HG02571 (cell line): Measurements from ENCODE around the gene FKBP2.

Experiments used
- ATAC-seq: cut with Tn5 transposase; IDR thresholded peaks from one replicate; pipeline ENCODE4 v1.9.1; 2021; ENCODE audit warnings: mild to moderate bottlenecking, moderate library complexity; ENCODE audit not compliant: unreplicated experiment

Gene FKBP2

GRCh38 chr11:64232182-64232966 lies 8.5 kb upstream of the FKBP2 start:
- no peak for ATAC-seq

- no peak for ATAC-seq
Observed at GRCh38 chr11:64232967-64233315, 8.0 kb upstream of the FKBP2 start.

GRCh38 chr11:64233913-64234586 lies 6.8 kb upstream of the FKBP2 start, which contains the start of gene VEGFB:
TSS of gene VEGFB (plus strand) at chr11:64234584. CDS start at chr11:64234834, 250 bp downstream.
- ATAC-seq, result peak; percentile 40

- ATAC-seq, result no peak
Observed at GRCh38 chr11:64234647-64235379, 6.1 kb upstream of the FKBP2 start.

GRCh38 chr11:64235437-64236161 lies 5.3 kb upstream of the FKBP2 start:
- no peak for ATAC-seq

GRCh38 chr11:64237484-64237951 lies 3.4 kb upstream of the FKBP2 start:
- no peak for ATAC-seq

- no peak for ATAC-seq
Observed at GRCh38 chr11:64238076-64238475, 2.8 kb upstream of the FKBP2 start.

- no peak for ATAC-seq
Observed at GRCh38 chr11:64238999-64239398, 1.9 kb upstream of the FKBP2 start.

GRCh38 chr11:64239662-64240434 lies 1.0 kb upstream of the FKBP2 start:
- no peak for ATAC-seq

GRCh38 chr11:64241241-64241490 lies 271 bp downstream of the FKBP2 start:
- ATAC-seq, result peak; percentile 67

GRCh38 chr11:64241491-64242374 lies 838 bp downstream of the FKBP2 start:
- ATAC-seq, result peak; percentile 47

GRCh38 chr11:64243236-64243854 lies 2.5 kb downstream of the FKBP2 start:
- no peak for ATAC-seq

GRCh38 chr11:64244107-64244506 lies 3.2 kb downstream of the FKBP2 start:
- no peak for ATAC-seq

- ATAC-seq, result no peak
Observed at GRCh38 chr11:64244966-64245365, 4.1 kb downstream of the FKBP2 start.

- no peak for ATAC-seq
Observed at GRCh38 chr11:64245401-64245796, 4.5 kb downstream of the FKBP2 start.

GRCh38 chr11:64245797-64246620 lies 5.1 kb downstream of the FKBP2 start:
- ATAC-seq, result no peak

GRCh38 chr11:64246621-64246870 lies 5.7 kb downstream of the FKBP2 start:
- peak; percentile 7 for ATAC-seq
